IMR-90 (cell line): Measurements from ENCODE around the gene UPK1A. TPM values are rescaled to one million over a fixed set of nuclear protein-coding genes. Genes with fewer than 3 reads are reported as not detected.

ENCODE experiments used
- ATAC-seq: fragments of 200-7000 bp; cut with Tn5 transposase; 2 replicates; pipeline ENCODE4 v1.9.1; 2020; ENCODE audit warnings: low read depth, mild to moderate bottlenecking, moderate library complexity
- BruUV-seq: library from RNA; stranded (reverse); fragments of 400-500 nt; replicated peaks from 2 replicates; lab custom pipeline; 2021; lab: Mats Ljungman, UMichigan
- CTCF ChIA-PET: fragments of 300-600 bp; formaldehyde crosslinking; extraction: SDS; loops from one replicate; lab custom pipeline; 2021; ENCODE audit warnings: antibody characterized with exemption; lab: Yijun Ruan, JAX
- POLR2A ChIA-PET: fragments of 300-600 bp; sonication (Branson Sonifier 250); formaldehyde crosslinking; loops from one replicate; lab custom pipeline; 2022; ENCODE audit warnings: antibody characterized with exemption; ENCODE audit not compliant: unreplicated experiment; lab: Charles Lee
- DNase-seq: peaks from one replicate; pipeline ENCODE4 v3.0.0; 2013
- H2AFZ ChIP-seq: replicated peaks from 2 replicates; pipeline ENCODE3; 2013; ENCODE audit warnings: low read length, mild to moderate bottlenecking; ENCODE audit not compliant: poor library complexity
- H2AK5ac ChIP-seq: 2 replicates; pipeline ENCODE4 v1.6.1; 2013; ENCODE audit warnings: low read depth, low read length, inconsistent platforms
- H2AK9ac ChIP-seq: replicated peaks from 2 replicates; pipeline ENCODE3; 2013; ENCODE audit warnings: mild to moderate bottlenecking, low read depth, low read length, moderate library complexity; ENCODE audit not compliant: poor library complexity
- H2BK120ac ChIP-seq: 2 replicates; pipeline ENCODE4 v1.6.1; 2013; ENCODE audit warnings: low read depth, low read length, inconsistent platforms
- H2BK15ac ChIP-seq: 3 replicates; pipeline ENCODE4 v1.6.1; 2013; ENCODE audit warnings: low read depth, low read length, inconsistent platforms
- H2BK20ac ChIP-seq: 2 replicates; pipeline ENCODE4 v1.6.1; 2013; ENCODE audit warnings: low read depth, mild to moderate bottlenecking, inconsistent platforms, low read length, moderate library complexity
- H2BK5ac ChIP-seq: 2 replicates; pipeline ENCODE4 v1.6.1; 2013; ENCODE audit warnings: mild to moderate bottlenecking, low read depth, low read length, inconsistent platforms; ENCODE audit not compliant: poor library complexity, severe bottlenecking
- H3K14ac ChIP-seq: replicated peaks from 2 replicates; pipeline ENCODE4 v1.6.1; 2013; ENCODE audit warnings: low read depth, low read length, inconsistent platforms
- H3K18ac ChIP-seq: 2 replicates; pipeline ENCODE4 v1.6.1; 2013; ENCODE audit warnings: low read depth, low read length, control low read depth
- H3K23ac ChIP-seq: 2 replicates; pipeline ENCODE4 v1.6.1; 2013; ENCODE audit warnings: low read depth, low read length, inconsistent platforms
- H3K27ac ChIP-seq: 2 replicates; pipeline ENCODE4 v1.5.1; 2013; ENCODE audit warnings: mild to moderate bottlenecking, control low read depth, low read length; ENCODE audit not compliant: insufficient read depth
- H3K27me3 ChIP-seq: 2 replicates; pipeline ENCODE4 v1.6.1; 2013; ENCODE audit warnings: low read length; ENCODE audit not compliant: control insufficient read depth, insufficient read depth
- H3K36me3 ChIP-seq: 2 replicates; pipeline ENCODE4 v1.6.1; 2013; ENCODE audit warnings: low read length, mixed read lengths; ENCODE audit not compliant: control insufficient read depth, insufficient read depth
- H3K4ac ChIP-seq: 2 replicates; pipeline ENCODE4 v1.6.1; 2013; ENCODE audit warnings: low read depth, low read length, inconsistent platforms
- H3K4me1 ChIP-seq: 2 replicates; pipeline ENCODE4 v1.6.1; 2013; ENCODE audit warnings: low read length, mixed read lengths; ENCODE audit not compliant: control insufficient read depth, insufficient read depth
- H3K4me2 ChIP-seq: 2 replicates; pipeline ENCODE4 v1.6.1; 2013; ENCODE audit warnings: low read depth, mild to moderate bottlenecking, control low read depth, low read length, moderate library complexity
- H3K4me3 ChIP-seq: 2 replicates; pipeline ENCODE4 v1.5.1; 2013; ENCODE audit warnings: low read depth, mild to moderate bottlenecking, control low read depth, low read length, moderate library complexity; ENCODE audit not compliant: insufficient read depth
- H3K56ac ChIP-seq: 2 replicates; pipeline ENCODE4 v1.6.1; 2013; ENCODE audit warnings: low read length, inconsistent platforms; ENCODE audit not compliant: insufficient read depth; ENCODE audit errors: extremely low read depth
- H3K79me1 ChIP-seq, 2 experiments: 2 replicates each; pipeline ENCODE4 v1.6.1; 2013; ENCODE audit warnings: low read length in 2 of 2, inconsistent platforms in 1 of 2, low read depth in 1 of 2
- H3K9ac ChIP-seq: 2 replicates; pipeline ENCODE4 v1.6.1; 2013; ENCODE audit warnings: low read depth, low read length, control low read depth
- H3K9me1 ChIP-seq: 2 replicates; pipeline ENCODE4 v1.6.1; 2013; ENCODE audit warnings: low read length, inconsistent platforms; ENCODE audit not compliant: insufficient read depth
- H3K9me3 ChIP-seq: 2 replicates; pipeline ENCODE4 v1.6.1; 2013; ENCODE audit warnings: low read length; ENCODE audit not compliant: control insufficient read depth, insufficient read depth
- H4K20me1 ChIP-seq: 2 replicates; pipeline ENCODE4 v1.6.1; 2013; ENCODE audit warnings: low read length, inconsistent platforms; ENCODE audit not compliant: insufficient read depth
- H4K5ac ChIP-seq: 2 replicates; pipeline ENCODE4 v1.6.1; 2013; ENCODE audit warnings: mild to moderate bottlenecking, low read depth, low read length, control low read depth
- H4K8ac ChIP-seq, 2 experiments: 2 replicates each; pipeline ENCODE4 v1.6.1; 2013; ENCODE audit warnings: low read depth in 2 of 2, low read length in 2 of 2, control low read depth in 1 of 2, inconsistent platforms in 1 of 2
- H4K91ac ChIP-seq: 2 replicates; pipeline ENCODE4 v1.6.1; 2013; ENCODE audit warnings: low read depth, low read length, inconsistent platforms; ENCODE audit not compliant: insufficient read depth
- BHLHE40 ChIP-seq: fragments of 150-350 bp; IDR thresholded peaks from 2 replicates; pipeline ENCODE4 v1.6.1; 2016; ENCODE audit warnings: mild to moderate bottlenecking, low read depth, low read length
- CEBPB ChIP-seq: IDR thresholded peaks from 2 replicates; pipeline ENCODE4 v1.6.1; 2012; ENCODE audit warnings: low read depth, low read length, improper control_type of control experiment
- ELK1 ChIP-seq: fragments of 150-350 bp; IDR thresholded peaks from 2 replicates; pipeline ENCODE4 v1.6.1; 2016; ENCODE audit warnings: low read depth, mild to moderate bottlenecking, low read length, moderate library complexity, borderline replicate concordance
- FOS ChIP-seq: fragments of 150-350 bp; IDR thresholded peaks from 2 replicates; pipeline ENCODE4 v1.6.1; 2016; ENCODE audit warnings: low read depth, low read length
- MAFK ChIP-seq: IDR thresholded peaks from 2 replicates; pipeline ENCODE4 v1.6.1; 2012; ENCODE audit warnings: low read depth, low read length, improper control_type of control experiment
- NFE2L2 ChIP-seq: fragments of 150-350 bp; IDR thresholded peaks from 2 replicates; pipeline ENCODE4 v1.6.1; 2016; ENCODE audit warnings: low read depth, mild to moderate bottlenecking, low read length
- RAD21 ChIP-seq: IDR thresholded peaks from 2 replicates; pipeline ENCODE4 v1.6.1; 2012; ENCODE audit warnings: low read length, improper control_type of control experiment
- WGBS, 2 experiments: methylation state at CpG; one replicate each; pipeline versions ENCODE4 v1.1.5 to v1.1.7; 2013; ENCODE audit warnings: missing lambda C conversion rate in 2 of 2; ENCODE audit not compliant: insufficient read length in 1 of 2; ENCODE audit errors: extremely low coverage in 2 of 2; 5-methylcytosine and 5-hydroxymethylcytosine counted together
- dilution Hi-C: fragments of 300-500 bp; cut with HindIII; formaldehyde crosslinking; loops from one replicate; pipeline ENCODE4 v1.14.3; 2018; ENCODE audit warnings: low sequenced_read_pairs; ENCODE audit not compliant: unreplicated experiment
- in situ Hi-C: fragments of 300-500 bp; cut with MboI; formaldehyde crosslinking; loops from 3 replicates; pipeline ENCODE4 v1.14.3; 2019; ENCODE audit warnings: low sequenced_read_pairs, inconsistent platforms, mixed read lengths
- intact Hi-C: fragments of 100-400 bp; cut with micrococcal nuclease; formaldehyde crosslinking; loops from 2 replicates; pipeline ENCODE4 v1.10.0; 2022
- polyA plus RNA-seq, 3 experiments: library from polyadenylated mRNA; depleted of rRNA; stranded (reverse); fragments of >200 nt; gene quantifications; 2 replicates each; pipeline ENCODE4 v1.2.3, GENCODE V29; 2012; ENCODE audit warnings: low replicate concordance in 1 of 3
- total RNA-seq: library from RNA; depleted of rRNA; stranded (reverse); fragments of >200 nt; gene quantifications from 2 replicates; pipeline ENCODE4 v1.2.3, GENCODE V29; 2012
- TF ChIP-seq, protein P1 (sequence below): fragments of 150-350 bp; IDR thresholded peaks from 2 replicates; pipeline ENCODE4 v1.6.1; 2017; ENCODE audit warnings: mild to moderate bottlenecking, antibody characterized with exemption, low read length, low read depth
- TF ChIP-seq, protein P2 (sequence below): conservative IDR thresholded peaks from 2 replicates; pipeline ENCODE4 v1.5.1; 2012; ENCODE audit warnings: mild to moderate bottlenecking, low read depth, low read length, improper control_type of control experiment

Gene UPK1A
- total and polyA plus RNA-seq, 2 of the 4 experiments (the other 2 are of a cell fraction): 0.21 TPM; not detected in 1

DNA sequence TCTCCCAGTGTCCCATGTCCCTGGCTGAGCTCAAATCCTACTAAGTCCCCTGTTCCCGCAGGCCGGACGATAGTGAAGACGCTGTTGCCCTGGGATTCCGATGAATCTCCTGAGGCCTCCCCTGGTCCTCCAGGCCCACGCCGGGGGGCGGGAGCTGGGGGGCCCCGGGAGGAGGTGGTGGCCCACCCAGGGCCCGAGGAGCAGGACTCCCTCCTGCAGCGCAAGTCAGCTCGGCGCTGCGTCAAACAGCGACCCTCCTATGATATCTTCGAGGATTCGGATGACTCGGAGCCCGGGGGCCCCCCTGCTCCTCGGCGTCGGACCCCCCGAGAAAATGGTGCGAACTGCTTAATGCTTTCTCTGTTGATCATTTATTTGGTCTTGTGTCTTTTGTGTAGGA lies 57.4 kb downstream of the UPK1A start:
- TF ChIP-seq FOS (no peak), ELK1 (no peak), RAD21 (no peak), MAFK (no peak), BHLHE40 (no peak), CEBPB (no peak), NFE2L2 (no peak)
- TF ChIP-seq, protein P1, sequence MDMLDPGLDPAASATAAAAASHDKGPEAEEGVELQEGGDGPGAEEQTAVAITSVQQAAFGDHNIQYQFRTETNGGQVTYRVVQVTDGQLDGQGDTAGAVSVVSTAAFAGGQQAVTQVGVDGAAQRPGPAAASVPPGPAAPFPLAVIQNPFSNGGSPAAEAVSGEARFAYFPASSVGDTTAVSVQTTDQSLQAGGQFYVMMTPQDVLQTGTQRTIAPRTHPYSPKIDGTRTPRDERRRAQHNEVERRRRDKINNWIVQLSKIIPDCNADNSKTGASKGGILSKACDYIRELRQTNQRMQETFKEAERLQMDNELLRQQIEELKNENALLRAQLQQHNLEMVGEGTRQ: no peak
- TF ChIP-seq, protein P2, sequence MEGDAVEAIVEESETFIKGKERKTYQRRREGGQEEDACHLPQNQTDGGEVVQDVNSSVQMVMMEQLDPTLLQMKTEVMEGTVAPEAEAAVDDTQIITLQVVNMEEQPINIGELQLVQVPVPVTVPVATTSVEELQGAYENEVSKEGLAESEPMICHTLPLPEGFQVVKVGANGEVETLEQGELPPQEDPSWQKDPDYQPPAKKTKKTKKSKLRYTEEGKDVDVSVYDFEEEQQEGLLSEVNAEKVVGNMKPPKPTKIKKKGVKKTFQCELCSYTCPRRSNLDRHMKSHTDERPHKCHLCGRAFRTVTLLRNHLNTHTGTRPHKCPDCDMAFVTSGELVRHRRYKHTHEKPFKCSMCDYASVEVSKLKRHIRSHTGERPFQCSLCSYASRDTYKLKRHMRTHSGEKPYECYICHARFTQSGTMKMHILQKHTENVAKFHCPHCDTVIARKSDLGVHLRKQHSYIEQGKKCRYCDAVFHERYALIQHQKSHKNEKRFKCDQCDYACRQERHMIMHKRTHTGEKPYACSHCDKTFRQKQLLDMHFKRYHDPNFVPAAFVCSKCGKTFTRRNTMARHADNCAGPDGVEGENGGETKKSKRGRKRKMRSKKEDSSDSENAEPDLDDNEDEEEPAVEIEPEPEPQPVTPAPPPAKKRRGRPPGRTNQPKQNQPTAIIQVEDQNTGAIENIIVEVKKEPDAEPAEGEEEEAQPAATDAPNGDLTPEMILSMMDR: no peak
- no peak overlapping the region for H4K91ac ChIP-seq
- H3K4ac ChIP-seq: no peak overlapping the region
- WGBS, 2 experiments: 98% methylated on average over 19 of the region's 24 CpGs; no CpG with 5 or more reads in 1 of the 2 experiments
- H4K5ac ChIP-seq: no peak overlapping the region
- no peaks in the 10 kb centered on the region for H3K9me3 ChIP-seq
- CTCF ChIA-PET: no interaction called here
- ATAC-seq: no peak
- H2BK120ac ChIP-seq: no peak overlapping the region
- no peak overlapping the region for H3K4me3 ChIP-seq
- peaks cover 26% of the 10 kb centered on the region for H4K20me1 ChIP-seq
- in situ Hi-C loops: no loop called here
- H3K14ac ChIP-seq: no peak overlapping the region
- H3K4me2 ChIP-seq: no peak overlapping the region
- intact Hi-C loops: no loop called here
- no peak overlapping the region for H3K9ac ChIP-seq
- H2BK20ac ChIP-seq: no peak overlapping the region
- no peaks in the 10 kb centered on the region; the same call in 1 of the 2 replicates for H3K9me1 ChIP-seq
- peaks cover 6% of the 10 kb centered on the region for H3K4me1 ChIP-seq
- H3K36me3 ChIP-seq: peaks cover 76% of the 10 kb centered on the region
- no peaks in the 10 kb centered on the region for H3K27me3 ChIP-seq
- no peak overlapping the region for H2AFZ ChIP-seq
- dilution Hi-C loops: no loop called here
- POLR2A ChIA-PET: interaction anchor here (0.6 kb wide), 1 partner anchor 17 kb away, joined by 3 read pairs; no protein-coding TSS in a partner anchor
- BruUV-seq: no TSS peak
- H3K18ac ChIP-seq: no peak overlapping the region
- H3K56ac ChIP-seq: no peak overlapping the region
- H2BK15ac ChIP-seq: no peak overlapping the region
- H3K79me1 ChIP-seq: peaks cover 16 to 44% of the 10 kb centered on the region in 2 experiments; a peak in 3 of 4 replicates
- no peak overlapping the region for H4K8ac ChIP-seq
- H2AK5ac ChIP-seq: no peak overlapping the region
- no peak overlapping the region for H2BK5ac ChIP-seq
- no peak overlapping the region for H2AK9ac ChIP-seq
- DNase-seq: no peak
- H3K27ac ChIP-seq: no peak overlapping the region
- H3K23ac ChIP-seq: no peak overlapping the region
